ENCODE results near the gene LAMA4.

LAMA4 gene

DNA sequence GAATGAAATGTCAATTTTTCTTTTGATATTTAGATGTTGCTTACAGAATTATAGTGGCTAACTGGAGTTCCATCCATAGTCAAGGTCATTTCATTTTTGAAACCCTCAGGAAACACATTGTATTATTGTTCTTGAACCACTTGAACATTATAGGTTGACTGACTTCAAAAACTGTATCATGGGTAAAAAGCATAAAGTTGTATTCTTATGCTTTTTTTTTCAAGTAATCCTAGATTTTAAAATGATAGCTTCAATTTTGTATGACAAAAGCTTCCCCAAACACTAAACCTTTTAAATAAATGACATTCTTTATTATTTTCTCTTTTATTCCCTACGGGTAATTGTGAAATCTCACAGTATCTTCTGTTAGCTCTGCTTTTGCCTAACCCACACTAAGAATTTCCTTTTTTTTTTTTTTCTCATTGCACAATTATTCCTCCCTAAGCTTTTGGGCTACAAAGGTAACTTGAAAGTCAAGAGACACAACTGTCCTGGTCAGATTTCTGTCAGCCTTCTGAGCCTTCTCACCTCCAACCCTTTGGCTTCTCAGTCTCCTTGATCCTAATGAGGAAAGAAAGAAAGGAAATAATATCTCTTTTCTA lies 36.9 kb upstream of the LAMA4 start:
- no peak for DNase-seq (ENCODE audit: low read depth, low spot score)
- Histone ChIP-seq H3K9me3 (ENCODE audit: low read depth, low read length) (no peaks in the 10 kb centered on the region), H3K27ac (no peak overlapping the region), H3K9ac (ENCODE audit: insufficient read length) (no peak overlapping the region), H3K36me3 (ENCODE audit: insufficient read depth, low read length) (no peaks in the 10 kb centered on the region), H3K4me3 (no peak overlapping the region)
- no peak for TF ChIP-seq POLR2AphosphoS5 (IDR thresholded peaks at IDR 0.05; ENCODE audit: borderline replicate concordance, low read depth, low read length)
- no peak for TF ChIP-seq FOXP2 (optimal IDR thresholded peaks at IDR 0.05; ENCODE audit: control extremely low read depth, extremely low read length, insufficient read depth)
- TF ChIP-seq EZH2 (IDR thresholded peaks at IDR 0.05): no peak

DNA sequence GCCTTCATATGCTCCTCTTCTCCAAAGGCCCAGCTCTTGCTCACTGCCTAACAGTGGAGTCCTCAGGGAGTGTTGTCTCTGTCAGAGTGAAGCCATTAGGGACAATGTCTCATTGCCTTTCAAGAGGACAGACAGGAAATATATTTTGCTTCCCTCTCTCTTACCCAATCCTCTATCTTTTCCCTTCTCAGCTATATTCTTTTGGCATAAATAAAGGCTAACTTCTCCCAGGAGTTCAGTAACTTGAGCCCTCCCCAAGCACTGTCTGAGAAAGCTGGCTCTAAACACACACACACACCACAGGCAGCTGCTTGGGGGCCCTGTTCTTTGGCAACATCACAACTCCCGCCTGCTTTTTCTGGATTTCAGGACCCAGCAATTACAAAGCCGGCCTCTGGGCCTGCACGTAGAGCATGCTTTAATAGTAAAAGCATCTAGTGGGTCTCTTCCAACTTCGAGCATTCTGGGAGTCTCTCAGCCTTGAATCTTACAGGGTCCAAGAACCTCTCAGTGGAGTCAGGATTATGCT lies 34.7 kb upstream of the LAMA4 start:
- peak; percentile 53 for DNase-seq (ENCODE audit: low read depth, low spot score)
- H3K9me3 ChIP-seq (ENCODE audit: low read depth, low read length): no peaks in the 10 kb centered on the region
- H3K36me3 ChIP-seq (ENCODE audit: insufficient read depth, low read length): no peaks in the 10 kb centered on the region
- peak overlapping the region; percentile 86 for H3K27ac ChIP-seq
- H3K9ac ChIP-seq (ENCODE audit: insufficient read length): peak overlapping the region; percentile 20
- peak overlapping the region; percentile 50 for H3K4me3 ChIP-seq
- TF ChIP-seq FOXP2 (optimal IDR thresholded peaks at IDR 0.05; ENCODE audit: control extremely low read depth, extremely low read length, insufficient read depth) (peak; percentile 81), POLR2AphosphoS5 (IDR thresholded peaks at IDR 0.05; ENCODE audit: borderline replicate concordance, low read depth, low read length) (no peak), EZH2 (IDR thresholded peaks at IDR 0.05) (no peak)

DNA sequence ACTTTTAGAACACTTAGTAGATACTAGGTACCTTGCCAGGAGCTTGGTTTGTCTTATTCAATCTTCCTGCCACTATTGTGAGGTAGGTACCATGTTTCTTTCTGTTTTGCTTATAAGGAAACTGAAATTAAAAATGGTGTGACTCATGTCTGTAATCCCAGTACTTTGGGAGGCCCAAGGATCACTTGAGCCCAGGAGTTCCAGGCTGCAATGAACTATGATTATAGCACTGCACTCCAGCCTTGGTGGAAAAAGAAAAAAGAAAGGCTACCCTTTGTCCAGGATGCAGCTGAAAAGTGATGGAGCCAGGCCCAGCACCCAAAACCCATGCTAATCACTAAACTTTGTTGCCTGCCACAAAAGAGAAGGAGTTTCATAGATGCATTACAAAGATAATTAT lies 34.1 kb upstream of the LAMA4 start:
- no peak for DNase-seq (ENCODE audit: low read depth, low spot score)
- no peak overlapping the region for H3K9ac ChIP-seq (ENCODE audit: insufficient read length)
- peak overlapping the region; percentile 86; the same call in 1 of the 2 replicates for H3K27ac ChIP-seq
- TF ChIP-seq EZH2 (IDR thresholded peaks at IDR 0.05) (no peak), FOXP2 (optimal IDR thresholded peaks at IDR 0.05; ENCODE audit: control extremely low read depth, extremely low read length, insufficient read depth) (no peak), POLR2AphosphoS5 (IDR thresholded peaks at IDR 0.05; ENCODE audit: borderline replicate concordance, low read depth, low read length) (no peak)
- no peak overlapping the region for H3K4me3 ChIP-seq
- H3K36me3 ChIP-seq (ENCODE audit: insufficient read depth, low read length): no peaks in the 10 kb centered on the region
- H3K9me3 ChIP-seq (ENCODE audit: low read depth, low read length): no peaks in the 10 kb centered on the region

DNA sequence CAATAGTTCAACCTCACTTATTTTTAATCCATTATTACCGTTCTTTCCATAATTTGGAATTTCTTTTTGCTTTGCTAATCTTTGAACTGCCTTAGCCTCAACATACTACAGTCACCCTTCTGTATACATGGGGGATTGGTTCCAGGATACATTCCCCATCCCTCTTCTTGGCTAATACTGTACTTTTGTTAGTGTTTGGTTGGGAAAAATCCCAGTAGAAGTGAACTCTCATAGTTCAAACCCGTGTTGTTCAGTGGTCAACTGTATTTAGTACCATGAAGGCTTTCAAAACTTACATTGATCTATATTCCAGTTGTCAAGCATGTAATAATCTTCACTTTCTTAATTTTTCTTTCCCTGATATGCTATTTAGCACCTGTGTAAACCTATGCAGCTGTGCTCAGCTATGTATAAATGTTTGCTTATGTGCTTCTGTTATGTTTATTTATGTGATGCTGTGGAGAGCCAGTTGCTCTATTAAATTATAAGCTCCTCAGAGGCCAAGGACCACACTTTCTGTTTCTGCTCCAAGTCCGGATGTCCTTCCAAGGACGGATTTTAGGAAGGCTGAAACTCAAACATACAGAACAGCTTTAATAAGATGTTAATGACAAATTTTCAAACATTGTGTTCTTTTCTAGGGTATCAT lies 33.3 kb upstream of the LAMA4 start:
- TF ChIP-seq POLR2AphosphoS5 (IDR thresholded peaks at IDR 0.05; ENCODE audit: borderline replicate concordance, low read depth, low read length): no peak
- no peaks in the 10 kb centered on the region for H3K36me3 ChIP-seq (ENCODE audit: insufficient read depth, low read length)
- H3K9ac ChIP-seq (ENCODE audit: insufficient read length): no peak overlapping the region
- DNase-seq (ENCODE audit: low read depth, low spot score): no peak
- H3K9me3 ChIP-seq (ENCODE audit: low read depth, low read length): no peaks in the 10 kb centered on the region
- H3K27ac ChIP-seq: no peak overlapping the region
- H3K4me3 ChIP-seq: no peak overlapping the region

DNA sequence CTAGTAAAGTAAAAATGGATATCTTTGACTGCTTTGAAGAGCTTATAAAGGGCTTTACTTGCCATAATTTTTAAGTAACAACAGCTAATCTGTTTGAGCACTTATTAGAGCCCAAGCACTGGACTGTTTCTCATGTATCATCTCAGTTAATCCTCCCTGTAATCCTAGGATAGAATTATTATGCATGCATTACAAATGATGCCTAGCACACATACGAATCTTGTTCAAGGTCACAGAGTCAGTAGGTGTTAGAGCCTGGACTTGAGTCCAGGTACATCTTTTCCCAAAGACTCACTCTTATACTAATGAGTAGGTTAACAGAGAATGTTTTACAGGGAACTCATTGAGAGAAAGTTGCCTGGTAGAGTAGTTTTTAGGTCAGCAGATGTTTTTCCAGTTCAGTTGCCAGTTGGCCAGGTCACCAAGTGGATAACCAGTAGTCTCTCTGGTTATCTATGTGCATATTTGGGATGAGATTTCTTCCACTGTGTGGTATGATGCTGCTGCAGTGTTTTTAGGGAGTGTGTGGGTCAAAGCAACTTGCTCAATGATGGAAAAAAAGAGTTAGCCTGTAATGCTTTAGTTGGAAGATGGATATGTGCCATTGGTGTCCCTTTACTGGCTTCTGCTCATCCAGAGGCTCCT lies 32.3 kb upstream of the LAMA4 start:
- Histone ChIP-seq H3K27ac (no peak overlapping the region), H3K36me3 (ENCODE audit: insufficient read depth, low read length) (no peaks in the 10 kb centered on the region), H3K9me3 (ENCODE audit: low read depth, low read length) (no peaks in the 10 kb centered on the region), H3K4me3 (no peak overlapping the region), H3K9ac (ENCODE audit: insufficient read length) (no peak overlapping the region)
- no peak for DNase-seq (ENCODE audit: low read depth, low spot score)
- TF ChIP-seq EZH2 (IDR thresholded peaks at IDR 0.05) (no peak), POLR2AphosphoS5 (IDR thresholded peaks at IDR 0.05; ENCODE audit: borderline replicate concordance, low read depth, low read length) (no peak), FOXP2 (optimal IDR thresholded peaks at IDR 0.05; ENCODE audit: control extremely low read depth, extremely low read length, insufficient read depth) (no peak)

DNA sequence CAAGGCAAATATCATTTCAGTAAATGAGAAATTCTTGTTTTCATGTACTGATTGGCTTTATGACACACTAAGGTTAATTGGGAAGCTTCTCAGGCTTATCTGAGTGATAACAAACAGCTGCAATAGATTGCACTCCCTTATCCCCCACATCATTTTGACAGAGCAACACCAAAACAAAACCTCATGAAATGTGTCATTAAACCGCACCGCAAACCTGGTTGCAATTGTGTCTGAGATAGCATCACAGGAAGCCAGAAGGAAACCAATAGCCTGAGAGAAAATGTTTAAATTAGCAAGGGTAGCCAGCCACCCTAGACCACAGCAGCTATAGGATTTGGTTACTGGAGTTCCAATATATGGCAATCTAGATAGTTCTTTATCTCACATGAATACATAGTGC lies 31.6 kb upstream of the LAMA4 start:
- no peak overlapping the region for H3K9ac ChIP-seq (ENCODE audit: insufficient read length)
- H3K27ac ChIP-seq: no peak overlapping the region

DNA sequence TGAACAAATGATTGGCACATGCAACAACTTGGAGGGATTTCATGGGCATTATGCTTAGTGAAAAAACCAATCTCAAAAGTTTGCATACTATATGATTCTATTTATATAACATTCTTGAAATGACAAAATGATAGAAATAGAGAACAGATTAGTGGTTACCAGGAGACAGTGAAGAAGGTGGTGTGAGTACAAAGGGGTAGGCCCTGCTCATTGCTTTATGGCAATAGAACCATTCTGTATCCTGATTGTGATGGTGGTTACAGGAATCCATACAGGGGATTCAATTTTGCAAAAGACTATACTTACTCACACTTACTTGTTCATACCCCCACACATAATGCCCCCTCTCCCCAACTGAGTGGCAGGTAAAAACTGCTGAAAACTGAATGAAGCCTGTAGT lies 30.2 kb upstream of the LAMA4 start:
- TF ChIP-seq EZH2 (IDR thresholded peaks at IDR 0.05) (no peak), POLR2AphosphoS5 (IDR thresholded peaks at IDR 0.05; ENCODE audit: borderline replicate concordance, low read depth, low read length) (no peak), FOXP2 (optimal IDR thresholded peaks at IDR 0.05; ENCODE audit: control extremely low read depth, extremely low read length, insufficient read depth) (no peak)
- DNase-seq (ENCODE audit: low read depth, low spot score): no peak
- H3K27ac ChIP-seq: no peak overlapping the region
- H3K4me3 ChIP-seq: no peak overlapping the region
- H3K36me3 ChIP-seq (ENCODE audit: insufficient read depth, low read length): no peaks in the 10 kb centered on the region
- no peaks in the 10 kb centered on the region for H3K9me3 ChIP-seq (ENCODE audit: low read depth, low read length)
- no peak overlapping the region for H3K9ac ChIP-seq (ENCODE audit: insufficient read length)

More for the DNA sequence above, 31.6 kb upstream of the LAMA4 start:
- no peaks in the 10 kb centered on the region for H3K36me3 ChIP-seq (ENCODE audit: insufficient read depth, low read length)
- no peak for DNase-seq (ENCODE audit: low read depth, low spot score)
- no peaks in the 10 kb centered on the region for H3K9me3 ChIP-seq (ENCODE audit: low read depth, low read length)
- H3K4me3 ChIP-seq: no peak overlapping the region
- TF ChIP-seq EZH2 (IDR thresholded peaks at IDR 0.05) (no peak), FOXP2 (optimal IDR thresholded peaks at IDR 0.05; ENCODE audit: control extremely low read depth, extremely low read length, insufficient read depth) (no peak)

DNA sequence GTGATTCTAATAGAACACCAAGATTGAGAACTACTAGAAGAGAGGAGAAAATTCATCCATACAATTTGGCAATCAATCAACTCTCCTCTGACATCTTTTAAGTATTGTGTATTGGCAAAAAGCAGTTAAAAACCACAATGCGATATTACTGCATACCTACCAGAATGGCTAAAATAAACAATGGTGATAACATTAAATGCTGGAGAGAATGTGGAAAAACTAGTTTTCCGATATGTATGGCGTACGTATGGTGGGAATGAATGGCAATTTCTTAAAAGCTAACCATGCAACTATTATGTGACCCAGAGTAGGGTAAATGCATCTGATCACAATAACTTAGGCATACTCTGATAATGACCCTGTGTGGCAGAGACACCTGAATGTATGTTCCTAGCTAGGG lies 29.3 kb upstream of the LAMA4 start:
- no peaks in the 10 kb centered on the region for H3K9me3 ChIP-seq (ENCODE audit: low read depth, low read length)
- H3K27ac ChIP-seq: no peak overlapping the region
- no peaks in the 10 kb centered on the region for H3K36me3 ChIP-seq (ENCODE audit: insufficient read depth, low read length)
- TF ChIP-seq POLR2AphosphoS5 (IDR thresholded peaks at IDR 0.05; ENCODE audit: borderline replicate concordance, low read depth, low read length): no peak
- no peak overlapping the region for H3K4me3 ChIP-seq
- no peak overlapping the region for H3K9ac ChIP-seq (ENCODE audit: insufficient read length)
- no peak for DNase-seq (ENCODE audit: low read depth, low spot score)

Measured in SK-N-MC (cell line).